ENCODE measurements around the gene SSR1.

The SSR1 gene

DNA sequence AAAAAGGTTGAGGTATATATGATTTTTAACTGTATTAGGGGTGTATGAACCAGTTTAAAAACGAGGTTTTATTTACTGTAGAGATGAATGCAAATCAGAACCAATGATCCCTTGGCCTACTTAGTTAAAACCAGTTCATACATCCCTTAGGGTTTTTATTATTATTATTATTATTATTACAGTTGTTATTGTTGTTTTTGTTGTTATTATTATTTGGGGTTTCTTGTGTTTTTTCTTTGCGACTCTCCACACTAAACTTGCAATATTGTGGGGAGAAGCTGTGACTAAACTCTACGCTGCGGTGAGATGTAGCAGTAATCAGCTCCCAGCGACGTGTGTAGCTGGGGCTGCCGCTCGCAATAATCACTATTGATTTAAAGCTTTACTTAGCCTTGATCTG is 62.2 kb downstream of the SSR1 start:
- H3K36me3 ChIP-seq (ENCODE audit: control insufficient read depth, low read depth, low read length), result peaks cover 5% of the 10 kb centered on the region
- no peak overlapping the region for H3K27ac ChIP-seq (ENCODE audit: low read length)
- no peaks in the 10 kb centered on the region for H3K4me1 ChIP-seq (ENCODE audit: control insufficient read depth, low read depth, low read length)

DNA sequence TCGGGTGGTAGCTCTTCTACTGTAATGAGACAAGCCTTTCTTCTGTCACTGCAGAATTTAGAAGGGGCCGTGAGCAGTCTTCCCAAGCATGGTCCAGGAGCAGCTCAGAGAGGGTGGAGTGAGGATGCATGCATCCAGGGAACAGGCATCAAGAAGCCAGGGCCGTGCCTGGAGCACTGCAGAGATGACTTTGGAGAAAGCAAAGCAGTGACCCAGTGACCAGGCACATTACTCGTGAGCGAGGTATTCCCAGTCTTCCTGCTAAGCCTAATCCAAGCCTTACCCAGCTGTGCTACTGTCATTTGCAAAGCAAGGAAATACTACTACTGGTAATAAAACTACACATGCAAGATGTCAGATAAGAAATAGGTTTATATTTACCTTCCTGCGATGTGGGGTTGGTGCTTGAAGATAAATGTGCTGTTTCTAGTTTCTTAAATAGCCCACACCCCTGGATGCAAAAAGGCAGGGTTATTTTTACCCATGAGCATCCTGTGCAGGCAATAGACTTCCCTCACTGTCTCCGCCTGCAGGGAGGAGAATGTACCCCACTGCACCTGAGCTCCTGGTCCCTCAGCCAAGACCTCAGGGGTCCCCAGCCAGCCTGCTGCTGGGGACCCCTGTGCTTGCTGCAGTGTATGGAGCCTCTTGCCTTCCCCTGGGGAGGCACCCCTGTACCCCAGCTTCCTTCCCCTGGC is 62.9 kb downstream of the SSR1 start:
- Histone ChIP-seq H3K9ac (ENCODE audit: low read length) (no peak overlapping the region), H3K4me3 (ENCODE audit: low read length) (no peak overlapping the region), H3K4me1 (ENCODE audit: control insufficient read depth, low read depth, low read length) (no peaks in the 10 kb centered on the region), H3K27ac (ENCODE audit: low read length) (no peak overlapping the region), H3K27me3 (ENCODE audit: control insufficient read depth, insufficient read depth, low read length) (no peaks in the 10 kb centered on the region), H3K9me3 (ENCODE audit: control insufficient read depth, low read depth, low read length) (no peaks in the 10 kb centered on the region), H3K36me3 (ENCODE audit: control insufficient read depth, low read depth, low read length) (peaks cover 5% of the 10 kb centered on the region)

More for the DNA sequence above, 62.2 kb downstream of the SSR1 start:
- H3K9ac ChIP-seq (ENCODE audit: low read length), result no peak overlapping the region
- H3K27me3 ChIP-seq (ENCODE audit: control insufficient read depth, insufficient read depth, low read length), result no peaks in the 10 kb centered on the region
- no peak overlapping the region for H3K4me3 ChIP-seq (ENCODE audit: low read length)
- no peaks in the 10 kb centered on the region for H3K9me3 ChIP-seq (ENCODE audit: control insufficient read depth, low read depth, low read length)

DNA sequence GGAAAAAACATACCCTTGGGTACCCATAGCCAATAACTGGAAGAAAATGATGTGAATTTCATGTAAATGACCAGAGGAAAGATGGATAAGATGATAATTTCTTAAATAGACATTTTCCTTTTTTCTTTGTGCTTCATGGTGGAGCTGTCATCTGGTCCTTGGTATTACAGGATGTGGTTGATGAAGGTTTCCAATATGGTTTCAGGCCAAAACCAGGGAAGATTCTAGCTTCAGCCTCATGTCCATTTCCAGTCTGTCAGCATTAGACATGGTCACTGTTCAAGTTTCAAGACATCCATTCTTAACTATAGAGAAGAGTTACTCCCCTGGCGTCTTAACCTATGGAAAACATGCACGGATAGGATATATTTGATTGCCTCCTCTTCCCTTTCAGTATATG is 63.6 kb downstream of the SSR1 start:
- Histone ChIP-seq H3K9me3 (ENCODE audit: control insufficient read depth, low read depth, low read length) (no peaks in the 10 kb centered on the region), H3K4me3 (ENCODE audit: low read length) (no peak overlapping the region), H3K27ac (ENCODE audit: low read length) (no peak overlapping the region), H3K9ac (ENCODE audit: low read length) (no peak overlapping the region), H3K4me1 (ENCODE audit: control insufficient read depth, low read depth, low read length) (no peaks in the 10 kb centered on the region), H3K36me3 (ENCODE audit: control insufficient read depth, low read depth, low read length) (peaks cover 5% of the 10 kb centered on the region), H3K27me3 (ENCODE audit: control insufficient read depth, insufficient read depth, low read length) (no peaks in the 10 kb centered on the region)

DNA sequence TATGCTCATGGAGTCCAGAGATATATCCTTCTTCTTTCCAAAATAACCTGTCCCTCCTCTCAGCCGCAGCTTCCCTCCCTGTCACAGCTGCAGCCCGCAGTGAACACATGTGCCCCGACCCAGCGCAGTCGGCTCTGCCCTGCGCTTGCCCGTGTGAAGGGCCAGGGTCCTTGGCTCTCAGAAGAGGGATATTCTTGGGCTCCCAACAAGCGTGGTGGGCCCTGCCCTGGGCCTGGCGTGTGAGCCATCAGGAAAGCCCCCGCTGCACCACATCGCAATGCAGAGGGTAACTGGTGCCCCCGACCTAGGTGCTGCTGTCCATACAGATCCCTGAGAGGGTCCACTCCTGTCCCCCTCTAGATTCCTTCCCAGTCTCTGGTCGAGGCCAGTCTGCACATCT is 65.2 kb downstream of the SSR1 start:
- Histone ChIP-seq H3K27ac (ENCODE audit: low read length) (no peak overlapping the region), H3K27me3 (ENCODE audit: control insufficient read depth, insufficient read depth, low read length) (no peaks in the 10 kb centered on the region), H3K36me3 (ENCODE audit: control insufficient read depth, low read depth, low read length) (peaks cover 5% of the 10 kb centered on the region), H3K9ac (ENCODE audit: low read length) (no peak overlapping the region), H3K4me3 (ENCODE audit: low read length) (no peak overlapping the region), H3K9me3 (ENCODE audit: control insufficient read depth, low read depth, low read length) (no peaks in the 10 kb centered on the region), H3K4me1 (ENCODE audit: control insufficient read depth, low read depth, low read length) (peaks cover 9% of the 10 kb centered on the region)

DNA sequence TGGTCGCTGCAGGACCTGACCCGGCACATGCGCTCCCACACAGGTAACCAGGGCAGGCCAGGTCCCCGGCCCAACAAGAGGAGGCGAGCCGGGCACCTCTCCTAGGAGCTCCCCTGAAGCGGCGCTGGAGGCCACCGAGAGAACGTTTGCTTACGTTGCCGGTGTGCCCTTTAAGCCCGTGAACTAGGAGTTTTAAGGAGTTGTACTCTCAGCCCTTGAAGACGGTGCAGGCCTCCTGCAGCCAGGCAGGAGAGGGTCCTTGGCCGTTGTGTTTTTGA is 65.9 kb downstream of the SSR1 start:
- Histone ChIP-seq H3K4me1 (ENCODE audit: control insufficient read depth, low read depth, low read length) (peaks cover 16% of the 10 kb centered on the region), H3K27me3 (ENCODE audit: control insufficient read depth, insufficient read depth, low read length) (no peaks in the 10 kb centered on the region), H3K9me3 (ENCODE audit: control insufficient read depth, low read depth, low read length) (no peaks in the 10 kb centered on the region), H3K9ac (ENCODE audit: low read length) (no peak overlapping the region), H3K36me3 (ENCODE audit: control insufficient read depth, low read depth, low read length) (peaks cover 5% of the 10 kb centered on the region), H3K4me3 (ENCODE audit: low read length) (no peak overlapping the region), H3K27ac (ENCODE audit: low read length) (no peak overlapping the region)

DNA sequence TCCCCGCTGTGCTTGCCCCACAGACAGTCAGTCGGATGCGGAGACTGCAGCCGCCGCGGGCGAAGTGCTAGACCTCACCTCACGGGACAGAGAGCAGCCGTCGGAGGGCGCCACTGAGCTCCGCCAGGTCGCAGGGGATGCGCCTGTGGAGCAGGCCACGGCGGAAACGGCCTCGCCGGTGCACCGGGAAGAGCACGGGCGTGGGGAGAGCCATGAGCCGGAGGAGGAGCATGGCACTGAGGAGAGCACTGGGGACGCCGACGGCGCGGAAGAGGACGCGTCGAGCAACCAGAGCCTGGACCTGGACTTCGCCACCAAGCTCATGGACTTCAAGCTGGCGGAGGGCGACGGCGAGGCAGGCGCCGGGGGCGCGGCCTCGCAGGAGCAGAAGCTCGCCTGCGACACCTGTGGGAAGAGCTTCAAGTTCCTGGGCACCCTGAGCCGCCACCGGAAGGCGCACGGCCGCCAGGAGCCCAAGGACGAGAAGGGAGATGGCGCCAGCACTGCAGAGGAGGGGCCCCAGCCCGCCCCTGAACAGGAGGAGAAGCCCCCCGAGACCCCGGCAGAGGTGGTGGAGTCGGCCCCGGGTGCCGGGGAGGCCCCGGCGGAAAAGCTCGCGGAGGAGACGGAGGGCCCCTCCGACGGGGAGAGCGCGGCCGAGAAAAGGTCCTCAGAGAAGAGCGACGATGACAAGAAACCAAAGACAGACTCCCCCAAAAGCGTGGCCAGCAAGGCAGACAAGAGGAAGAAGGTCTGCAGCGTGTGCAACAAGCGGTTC is 66.4 kb downstream of the SSR1 start:
- Histone ChIP-seq H3K9ac (ENCODE audit: low read length) (no peak overlapping the region), H3K36me3 (ENCODE audit: control insufficient read depth, low read depth, low read length) (peaks cover 5% of the 10 kb centered on the region), H3K4me3 (ENCODE audit: low read length) (no peak overlapping the region), H3K4me1 (ENCODE audit: control insufficient read depth, low read depth, low read length) (peaks cover 21% of the 10 kb centered on the region), H3K27me3 (ENCODE audit: control insufficient read depth, insufficient read depth, low read length) (no peaks in the 10 kb centered on the region), H3K9me3 (ENCODE audit: control insufficient read depth, low read depth, low read length) (no peaks in the 10 kb centered on the region), H3K27ac (ENCODE audit: low read length) (no peak overlapping the region)

DNA sequence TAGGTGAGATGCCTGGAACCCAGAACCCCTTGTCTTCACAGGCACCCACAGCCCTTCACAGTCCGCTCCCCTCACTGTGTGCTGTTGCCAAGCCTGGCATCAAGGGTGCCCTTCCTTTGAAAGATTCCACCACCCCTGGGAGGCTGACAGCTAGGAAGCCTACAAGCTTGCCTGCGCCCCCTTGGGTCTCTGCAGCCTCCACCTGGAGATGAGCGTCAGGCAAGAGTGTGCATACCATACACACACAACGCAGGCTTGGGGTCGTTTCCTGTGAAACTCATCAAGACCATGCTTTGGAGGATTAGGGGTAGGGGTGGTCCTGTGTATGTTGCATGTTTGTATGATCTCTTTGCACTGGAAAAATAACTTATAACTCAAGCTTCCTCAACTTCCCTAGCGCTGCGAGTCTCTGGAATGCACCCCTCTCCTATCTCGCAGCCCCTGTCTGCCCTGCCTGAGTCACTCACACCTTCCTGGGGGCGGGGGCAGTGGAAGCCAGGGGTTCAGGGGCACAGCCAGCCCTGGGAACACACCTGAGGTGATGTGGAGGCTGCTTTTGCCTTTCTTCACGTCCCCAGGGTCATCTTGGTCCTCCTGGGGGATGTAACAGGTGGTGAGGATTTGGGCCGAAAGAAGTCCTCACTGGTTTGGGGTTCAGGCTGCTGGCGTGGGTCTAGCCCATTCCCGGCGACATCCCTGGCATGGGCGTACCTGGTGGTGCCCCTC is 67.2 kb downstream of the SSR1 start:
- Histone ChIP-seq H3K4me3 (ENCODE audit: low read length) (no peak overlapping the region), H3K9ac (ENCODE audit: low read length) (no peak overlapping the region), H3K36me3 (ENCODE audit: control insufficient read depth, low read depth, low read length) (peaks cover 5% of the 10 kb centered on the region), H3K9me3 (ENCODE audit: control insufficient read depth, low read depth, low read length) (no peaks in the 10 kb centered on the region), H3K27me3 (ENCODE audit: control insufficient read depth, insufficient read depth, low read length) (no peaks in the 10 kb centered on the region), H3K27ac (ENCODE audit: low read length) (no peak overlapping the region), H3K4me1 (ENCODE audit: control insufficient read depth, low read depth, low read length) (peaks cover 22% of the 10 kb centered on the region)

DNA sequence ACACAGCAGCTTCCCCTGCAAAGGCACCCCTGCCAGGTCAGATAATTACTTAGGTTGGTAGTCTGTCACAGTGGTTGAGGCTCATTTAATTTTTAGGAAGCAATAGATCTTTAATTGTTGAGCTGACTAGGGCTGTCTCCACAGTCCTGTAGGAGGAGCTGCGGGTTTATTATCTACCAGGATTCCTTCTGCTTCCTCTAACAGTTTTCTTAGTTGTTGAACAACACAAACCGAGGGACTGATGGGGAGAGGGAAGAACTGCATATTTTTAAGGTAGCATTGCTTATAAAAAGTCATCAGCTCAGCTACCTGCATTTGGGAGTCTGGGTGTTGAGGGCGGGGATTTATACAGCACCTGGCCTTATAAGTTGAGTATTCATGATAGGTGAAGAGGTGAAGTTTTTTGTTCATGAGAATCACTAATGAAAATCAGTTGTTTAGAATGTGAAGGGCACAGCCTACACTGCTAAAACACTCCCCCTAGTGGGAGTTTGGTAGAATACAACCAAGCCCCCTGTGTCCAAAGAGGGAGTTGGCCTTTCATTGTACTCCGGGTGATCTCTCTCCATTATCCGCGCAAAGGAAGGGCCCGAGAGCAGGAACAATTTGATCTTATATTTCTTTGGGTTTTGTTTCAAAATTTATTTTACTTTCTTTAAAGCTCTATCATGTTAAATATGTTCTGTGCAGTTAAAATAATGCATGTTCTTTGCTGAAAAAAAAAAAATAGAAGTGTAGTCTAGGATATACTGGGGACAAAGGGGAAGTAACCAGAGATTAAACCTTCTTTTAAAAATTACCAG is 69.6 kb downstream of the SSR1 start:
- Histone ChIP-seq H3K27me3 (ENCODE audit: control insufficient read depth, insufficient read depth, low read length) (no peaks in the 10 kb centered on the region), H3K4me1 (ENCODE audit: control insufficient read depth, low read depth, low read length) (peaks cover 22% of the 10 kb centered on the region), H3K4me3 (ENCODE audit: low read length) (no peak overlapping the region), H3K9me3 (ENCODE audit: control insufficient read depth, low read depth, low read length) (no peaks in the 10 kb centered on the region), H3K9ac (ENCODE audit: low read length) (no peak overlapping the region), H3K27ac (ENCODE audit: low read length) (no peak overlapping the region), H3K36me3 (ENCODE audit: control insufficient read depth, low read depth, low read length) (no peaks in the 10 kb centered on the region)

DNA sequence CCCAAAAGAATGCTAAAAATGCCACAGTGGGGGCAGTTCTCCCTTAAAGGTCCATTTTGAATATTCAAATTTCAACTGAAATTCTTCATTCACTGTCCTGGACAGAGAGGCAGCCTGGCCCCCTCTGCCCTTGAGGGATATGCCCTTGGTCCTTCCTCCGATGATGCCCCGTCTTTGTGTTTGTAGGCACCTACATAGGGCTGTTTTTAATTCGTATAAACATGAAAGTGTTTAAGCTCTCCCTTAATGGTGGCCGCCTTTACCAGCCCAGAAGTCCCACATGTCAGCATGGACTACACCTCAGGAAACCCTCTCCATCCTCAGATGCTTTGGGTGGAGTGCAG is 70.2 kb downstream of the SSR1 start:
- Histone ChIP-seq H3K36me3 (ENCODE audit: control insufficient read depth, low read depth, low read length) (no peaks in the 10 kb centered on the region), H3K9ac (ENCODE audit: low read length) (no peak overlapping the region), H3K4me3 (ENCODE audit: low read length) (no peak overlapping the region), H3K27ac (ENCODE audit: low read length) (no peak overlapping the region), H3K4me1 (ENCODE audit: control insufficient read depth, low read depth, low read length) (peaks cover 22% of the 10 kb centered on the region), H3K27me3 (ENCODE audit: control insufficient read depth, insufficient read depth, low read length) (no peaks in the 10 kb centered on the region), H3K9me3 (ENCODE audit: control insufficient read depth, low read depth, low read length) (no peaks in the 10 kb centered on the region)

DNA sequence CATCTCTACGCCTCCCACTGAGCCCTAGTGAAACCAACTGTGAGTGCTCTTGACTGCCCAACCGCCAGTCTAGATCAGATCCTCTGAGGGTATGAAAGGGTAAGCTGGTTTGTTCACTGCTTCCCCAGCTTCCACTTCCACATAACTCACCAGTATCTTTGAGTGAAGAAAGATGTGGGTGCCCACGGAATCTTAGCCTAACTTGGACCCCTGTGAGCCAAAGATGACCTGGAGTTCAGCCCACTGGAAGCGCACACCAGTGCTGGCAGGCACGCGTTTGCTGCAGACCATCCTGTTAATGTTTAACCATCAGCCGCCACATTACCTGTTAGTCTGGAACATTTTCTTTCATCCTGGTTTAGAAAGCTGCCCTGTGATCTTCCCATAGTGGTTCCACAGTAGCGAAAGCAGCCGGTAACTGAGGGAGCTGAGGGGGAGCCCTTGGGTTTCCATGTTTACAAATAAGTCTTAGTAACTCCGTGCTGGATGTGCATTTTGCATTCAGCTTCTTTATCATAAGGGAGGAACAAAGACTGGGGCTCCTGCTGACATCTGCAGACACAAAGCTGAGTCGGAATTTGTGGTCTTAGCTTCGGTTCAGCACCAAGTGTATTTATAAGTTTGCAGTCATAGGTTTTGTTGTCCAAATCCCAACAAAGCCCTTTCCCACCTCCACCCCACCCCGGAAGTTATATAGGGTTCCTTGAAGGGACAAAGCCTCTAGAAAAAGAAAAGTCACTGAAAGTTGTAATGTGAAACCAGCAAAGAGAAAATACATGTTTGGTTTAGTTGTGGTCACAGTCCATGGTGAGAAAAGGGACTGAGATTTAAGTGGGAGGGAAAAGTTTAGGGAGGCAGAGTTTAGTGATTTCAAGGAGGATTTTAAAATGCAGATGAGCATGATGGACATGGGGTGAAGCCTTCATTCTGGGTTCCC is 71.0 kb downstream of the SSR1 start:
- peaks cover 22% of the 10 kb centered on the region for H3K4me1 ChIP-seq (ENCODE audit: control insufficient read depth, low read depth, low read length)
- no peaks in the 10 kb centered on the region for H3K27me3 ChIP-seq (ENCODE audit: control insufficient read depth, insufficient read depth, low read length)
- H3K36me3 ChIP-seq (ENCODE audit: control insufficient read depth, low read depth, low read length), result no peaks in the 10 kb centered on the region
- no peaks in the 10 kb centered on the region for H3K9me3 ChIP-seq (ENCODE audit: control insufficient read depth, low read depth, low read length)
- no peak overlapping the region for H3K4me3 ChIP-seq (ENCODE audit: low read length)
- H3K9ac ChIP-seq (ENCODE audit: low read length), result peak overlapping the region; percentile 7
- no peak overlapping the region for H3K27ac ChIP-seq (ENCODE audit: low read length)
